ENCODE measurements around the gene PODN.

Gene PODN

GRCh38 chr1:53128401-53128800 is 66.4 kb downstream of the PODN start:
- no peaks in the 10 kb centered on the region for H3K9me3 ChIP-seq (replicated peaks; ENCODE audit: insufficient read depth, low read length)
- H2AFZ ChIP-seq (ENCODE audit: low read length), result no peak overlapping the region
- TF ChIP-seq CTCF (IDR thresholded peaks at IDR 0.05; ENCODE audit: low read length), result no peak
- no peak for TF ChIP-seq EZH2phosphoT487 (IDR thresholded peaks at IDR 0.05; ENCODE audit: low read length)
- no peak for TF ChIP-seq EZH2 (optimal IDR thresholded peaks at IDR 0.05; ENCODE audit: low read depth, low read length)
- H3K27ac ChIP-seq (ENCODE audit: low read length), result no peak overlapping the region
- H3K9me2 ChIP-seq (replicated peaks; ENCODE audit: insufficient read depth, low read length), result no peaks in the 10 kb centered on the region
- H3F3A ChIP-seq (ENCODE audit: insufficient read depth, low read length), result no peaks in the 10 kb centered on the region
- no peaks in the 10 kb centered on the region for H3K79me2 ChIP-seq (ENCODE audit: low read length)
- H3K27me3 ChIP-seq (replicated peaks; ENCODE audit: insufficient read depth, low read length), result no peaks in the 10 kb centered on the region
- H3K36me3 ChIP-seq (replicated peaks; ENCODE audit: insufficient read depth, low read length), result no peaks in the 10 kb centered on the region
- H3K9ac ChIP-seq (ENCODE audit: low read length), result no peak overlapping the region
- H3K4me3 ChIP-seq (ENCODE audit: low read length), result no peak overlapping the region
- H4K20me1 ChIP-seq (ENCODE audit: insufficient read depth, low read length), result no peaks in the 10 kb centered on the region
- H3K4me1 ChIP-seq (ENCODE audit: low read length), result no peaks in the 10 kb centered on the region
- H3K4me2 ChIP-seq (ENCODE audit: low read depth, low read length), result no peak overlapping the region
- DNase-seq, result no peak

DNA sequence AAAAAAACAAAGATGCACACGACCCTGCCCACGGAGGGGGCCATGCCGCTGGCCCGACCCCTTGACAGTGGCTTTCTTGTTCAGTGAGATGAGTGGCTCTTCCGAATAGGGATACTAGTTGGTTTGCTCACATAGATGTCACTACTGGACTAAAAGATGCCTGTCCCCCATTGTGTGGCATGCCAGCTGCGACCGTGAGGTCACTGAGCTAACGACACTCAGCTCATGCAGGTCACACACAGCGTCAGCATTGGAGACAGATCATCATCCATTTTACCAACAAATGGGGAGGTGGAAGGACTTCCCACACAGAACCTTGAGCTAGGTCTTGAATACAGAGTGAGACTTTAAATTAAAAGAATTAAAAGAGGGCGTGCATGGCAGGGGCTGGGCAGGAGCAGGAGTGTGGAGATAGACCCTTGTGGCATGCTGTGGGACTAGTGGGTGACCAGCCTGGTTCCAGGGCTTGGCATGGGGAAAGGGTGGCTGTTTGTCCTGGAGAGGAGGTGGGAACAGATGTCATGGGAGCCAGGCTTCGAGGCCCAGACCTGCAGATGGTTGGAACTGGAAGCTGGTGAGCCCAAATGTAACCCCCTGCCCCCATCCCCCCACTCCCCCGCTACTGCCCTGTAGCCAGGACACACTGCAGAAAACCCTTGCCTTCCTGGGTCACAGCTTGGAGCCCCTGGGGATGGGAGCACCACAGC is 68.0 kb downstream of the PODN start:
- Histone ChIP-seq H3K9me3 (replicated peaks; ENCODE audit: insufficient read depth, low read length) (no peaks in the 10 kb centered on the region), H3K4me3 (ENCODE audit: low read length) (no peak overlapping the region), H3K4me2 (ENCODE audit: low read depth, low read length) (no peak overlapping the region), H3K9ac (ENCODE audit: low read length) (no peak overlapping the region), H3K79me2 (ENCODE audit: low read length) (no peaks in the 10 kb centered on the region), H3K27me3 (replicated peaks; ENCODE audit: insufficient read depth, low read length) (no peaks in the 10 kb centered on the region), H3F3A (ENCODE audit: insufficient read depth, low read length) (no peaks in the 10 kb centered on the region), H4K20me1 (ENCODE audit: insufficient read depth, low read length) (no peaks in the 10 kb centered on the region), H3K4me1 (ENCODE audit: low read length) (no peaks in the 10 kb centered on the region), H2AFZ (ENCODE audit: low read length) (no peak overlapping the region), H3K36me3 (replicated peaks; ENCODE audit: insufficient read depth, low read length) (no peaks in the 10 kb centered on the region), H3K9me2 (replicated peaks; ENCODE audit: insufficient read depth, low read length) (no peaks in the 10 kb centered on the region), H3K27ac (ENCODE audit: low read length) (no peak overlapping the region)
- no peak for DNase-seq
- no peak for TF ChIP-seq EZH2phosphoT487 (IDR thresholded peaks at IDR 0.05; ENCODE audit: low read length)
- TF ChIP-seq EZH2 (optimal IDR thresholded peaks at IDR 0.05; ENCODE audit: low read depth, low read length), result no peak
- no peak for TF ChIP-seq CTCF (IDR thresholded peaks at IDR 0.05; ENCODE audit: low read length)

DNA sequence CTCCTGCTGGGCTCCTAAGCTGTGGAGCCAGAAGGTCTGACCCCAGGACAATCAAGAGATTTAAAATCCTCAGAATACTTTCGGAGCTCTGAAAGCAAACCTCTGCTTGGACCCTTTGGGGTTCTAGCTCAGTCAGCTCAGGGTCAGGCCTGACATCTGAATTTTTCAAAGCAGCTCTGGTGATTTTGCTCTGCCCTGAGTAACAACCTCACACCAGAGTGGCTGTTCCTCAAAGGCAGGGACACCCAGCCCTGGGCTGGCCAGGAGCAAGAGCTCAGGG is 68.5 kb downstream of the PODN start:
- H3K4me1 ChIP-seq (ENCODE audit: low read length), result no peaks in the 10 kb centered on the region
- H3K27me3 ChIP-seq (replicated peaks; ENCODE audit: insufficient read depth, low read length), result no peaks in the 10 kb centered on the region
- no peaks in the 10 kb centered on the region for H3K36me3 ChIP-seq (replicated peaks; ENCODE audit: insufficient read depth, low read length)
- H3K9me2 ChIP-seq (replicated peaks; ENCODE audit: insufficient read depth, low read length), result no peaks in the 10 kb centered on the region
- H3K9ac ChIP-seq (ENCODE audit: low read length), result no peak overlapping the region
- no peak for TF ChIP-seq EZH2phosphoT487 (IDR thresholded peaks at IDR 0.05; ENCODE audit: low read length)
- TF ChIP-seq EZH2 (optimal IDR thresholded peaks at IDR 0.05; ENCODE audit: low read depth, low read length), result no peak
- H3K9me3 ChIP-seq (replicated peaks; ENCODE audit: insufficient read depth, low read length), result no peaks in the 10 kb centered on the region
- H3K4me2 ChIP-seq (ENCODE audit: low read depth, low read length), result no peak overlapping the region
- H4K20me1 ChIP-seq (ENCODE audit: insufficient read depth, low read length), result no peaks in the 10 kb centered on the region
- H2AFZ ChIP-seq (ENCODE audit: low read length), result no peak overlapping the region
- no peaks in the 10 kb centered on the region for H3F3A ChIP-seq (ENCODE audit: insufficient read depth, low read length)
- no peak for DNase-seq
- no peak overlapping the region for H3K4me3 ChIP-seq (ENCODE audit: low read length)
- no peaks in the 10 kb centered on the region for H3K79me2 ChIP-seq (ENCODE audit: low read length)
- no peak overlapping the region for H3K27ac ChIP-seq (ENCODE audit: low read length)

GRCh38 chr1:53130878-53131589 is 69.0 kb downstream of the PODN start:
- H3K4me2 ChIP-seq (ENCODE audit: low read depth, low read length), result no peak overlapping the region
- H3K79me2 ChIP-seq (ENCODE audit: low read length), result no peaks in the 10 kb centered on the region
- H4K20me1 ChIP-seq (ENCODE audit: insufficient read depth, low read length), result no peaks in the 10 kb centered on the region
- no peak for DNase-seq
- TF ChIP-seq EZH2phosphoT487 (IDR thresholded peaks at IDR 0.05; ENCODE audit: low read length), result no peak
- TF ChIP-seq EZH2 (optimal IDR thresholded peaks at IDR 0.05; ENCODE audit: low read depth, low read length), result no peak
- TF ChIP-seq CTCF (IDR thresholded peaks at IDR 0.05; ENCODE audit: low read length), result no peak
- H3K27me3 ChIP-seq (replicated peaks; ENCODE audit: insufficient read depth, low read length), result no peaks in the 10 kb centered on the region
- no peaks in the 10 kb centered on the region for H3K9me2 ChIP-seq (replicated peaks; ENCODE audit: insufficient read depth, low read length)
- H3K36me3 ChIP-seq (replicated peaks; ENCODE audit: insufficient read depth, low read length), result no peaks in the 10 kb centered on the region
- no peak overlapping the region for H3K9ac ChIP-seq (ENCODE audit: low read length)
- no peak overlapping the region for H3K4me3 ChIP-seq (ENCODE audit: low read length)
- no peak overlapping the region for H3K27ac ChIP-seq (ENCODE audit: low read length)
- H3K9me3 ChIP-seq (replicated peaks; ENCODE audit: insufficient read depth, low read length), result no peaks in the 10 kb centered on the region
- no peaks in the 10 kb centered on the region for H3K4me1 ChIP-seq (ENCODE audit: low read length)
- no peak overlapping the region for H2AFZ ChIP-seq (ENCODE audit: low read length)
- no peaks in the 10 kb centered on the region for H3F3A ChIP-seq (ENCODE audit: insufficient read depth, low read length)
